GM10266 (cell line): Measurements from ENCODE around the gene CCDC14.

ENCODE experiments used
- DNase-seq: peaks from one replicate; pipeline ENCODE4 v3.0.0; 2012; ENCODE audit errors: extremely low spot score
- CTCF ChIP-seq: IDR thresholded peaks from 2 replicates; pipeline ENCODE4 v1.5.1; 2012; ENCODE audit warnings: mild to moderate bottlenecking, low read depth; ENCODE audit not compliant: control insufficient read depth, insufficient read depth; ENCODE audit errors: missing control alignments

CCDC14 gene

GRCh38 chr3:123876858-123877257 is 84.2 kb downstream of the CCDC14 start:
- TF ChIP-seq CTCF: no peak
- no peak for DNase-seq

GRCh38 chr3:123872621-123873020 is 88.4 kb downstream of the CCDC14 start:
- no peak for DNase-seq
- TF ChIP-seq CTCF: no peak

GRCh38 chr3:123871946-123872345 is 89.1 kb downstream of the CCDC14 start:
- TF ChIP-seq CTCF: no peak
- DNase-seq: no peak

DNA sequence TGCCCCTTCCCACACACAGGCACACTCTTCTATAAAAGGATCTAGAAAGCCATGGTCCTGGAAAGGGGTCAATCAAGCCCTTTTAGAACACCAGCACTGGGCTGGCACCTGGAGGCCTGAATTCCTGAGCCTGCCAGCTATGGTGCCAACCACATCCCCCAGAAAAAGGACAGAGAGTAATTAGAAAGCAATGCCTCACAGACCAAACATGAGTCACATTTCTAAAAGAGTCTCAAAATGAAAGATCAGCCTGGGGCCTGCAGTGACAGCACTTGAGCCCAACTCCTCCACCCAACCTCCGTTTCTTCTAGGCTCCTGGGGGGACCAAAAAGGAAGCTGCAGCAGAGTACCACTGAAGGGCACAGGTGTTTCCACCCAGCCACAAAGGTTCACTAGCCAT is 91.0 kb downstream of the CCDC14 start:
- TF ChIP-seq CTCF: no peak
- no peak for DNase-seq

DNA sequence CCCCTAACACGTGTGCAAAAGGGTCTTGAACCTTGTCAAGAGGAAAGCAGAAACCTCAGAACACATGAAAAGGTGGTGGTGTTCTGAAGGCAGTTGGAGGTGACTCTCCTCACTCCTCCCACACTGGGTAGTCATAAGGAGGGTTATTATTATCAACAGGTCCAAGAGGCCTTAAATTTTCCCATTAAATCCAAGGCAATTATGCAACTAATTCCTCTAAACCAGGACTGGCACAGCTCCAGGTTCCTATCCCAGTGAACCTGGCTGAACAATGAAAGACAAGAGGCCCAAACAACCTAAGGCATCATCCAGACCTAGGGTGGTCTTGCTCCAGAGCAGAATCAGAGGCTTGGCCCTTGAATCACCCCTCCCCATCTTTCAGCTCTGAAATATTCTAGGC is 91.9 kb downstream of the CCDC14 start:
- no peak for DNase-seq
- TF ChIP-seq CTCF: no peak

DNA sequence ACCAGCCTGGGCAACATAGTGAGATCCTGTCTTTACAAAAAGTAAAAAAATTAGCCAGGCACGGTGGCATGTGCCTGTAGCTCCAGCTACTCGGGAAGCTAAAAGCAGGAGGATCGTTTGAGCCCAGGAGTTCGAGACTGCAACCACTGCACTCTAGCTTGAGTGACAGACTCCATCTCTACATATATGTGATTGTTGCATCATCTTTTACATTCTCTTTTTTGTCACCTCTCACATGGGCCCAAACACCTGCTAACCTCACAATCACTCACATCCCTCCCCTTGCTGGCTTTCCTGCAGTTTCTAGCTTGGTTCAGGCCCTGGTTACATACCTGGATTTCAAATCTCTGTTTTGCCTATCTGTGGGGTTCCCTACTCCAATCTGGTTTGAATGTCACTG is 96.3 kb downstream of the CCDC14 start:
- no peak for DNase-seq
- TF ChIP-seq CTCF: no peak
